Stimulated activated CD8-positive, alpha-beta memory T cell treated with anti-CD3 and anti-CD28 coated beads, Interleukin-7, amount 100 ng/mL, for 4 hours (primary cell): ENCODE results near the gene DESI1.
"Not testable (repeated sequence)": the region's sequence is repeated elsewhere in the genome, so short reads cannot be mapped to it uniquely, and the experiment has no call there.

Experiments used
- DNase-seq, 2 donors: peaks; one replicate each; pipeline ENCODE4 v3.0.0-alpha.2; 2020; ENCODE audit warnings: low read depth in 2 of 2

DESI1 gene

GRCh38 chr22:41585898-41586297 lies 34.9 kb downstream of the DESI1 start:
- DNase-seq = no peak

- DNase-seq = no peak
These were observed 36.0 kb downstream of the DESI1 start for GRCh38 chr22:41584881-41585280.

GRCh38 chr22:41582694-41583093 lies 38.1 kb downstream of the DESI1 start:
- no peak for DNase-seq

- DNase-seq = no peak
These were observed 40.9 kb downstream of the DESI1 start for GRCh38 chr22:41579997-41580355.

- DNase-seq = no peak
These were observed 41.4 kb downstream of the DESI1 start for GRCh38 chr22:41579297-41579996.

- DNase-seq = no peak
These were observed 42.0 kb downstream of the DESI1 start for GRCh38 chr22:41578818-41579217.

- DNase-seq = no peak
These were observed 42.7 kb downstream of the DESI1 start for GRCh38 chr22:41578114-41578513.

GRCh38 chr22:41576877-41577276 lies 44.0 kb downstream of the DESI1 start:
- DNase-seq = no peak

- no peak for DNase-seq
These were observed 45.3 kb downstream of the DESI1 start for GRCh38 chr22:41575533-41575932.

GRCh38 chr22:41574847-41575381 lies 45.9 kb downstream of the DESI1 start:
- DNase-seq = no peak

GRCh38 chr22:41573677-41574076 lies 47.2 kb downstream of the DESI1 start:
- no peak for DNase-seq

- DNase-seq = not testable (repeated sequence)
These were observed 48.5 kb downstream of the DESI1 start for GRCh38 chr22:41572305-41572704.

- no peak for DNase-seq
These were observed 49.1 kb downstream of the DESI1 start for GRCh38 chr22:41571786-41572185.

- DNase-seq = no peak
These were observed 50.6 kb downstream of the DESI1 start for GRCh38 chr22:41570221-41570620.

GRCh38 chr22:41568811-41569210 lies 52.0 kb downstream of the DESI1 start:
- DNase-seq = no peak

GRCh38 chr22:41567512-41567768 lies 53.4 kb downstream of the DESI1 start:
- no peak for DNase-seq

- no peak for DNase-seq
These were observed 55.3 kb downstream of the DESI1 start for GRCh38 chr22:41565403-41566054.

- DNase-seq = no peak
These were observed 56.3 kb downstream of the DESI1 start for GRCh38 chr22:41564563-41564962.

GRCh38 chr22:41563051-41563711 lies 57.7 kb downstream of the DESI1 start:
- no peak for DNase-seq

GRCh38 chr22:41562461-41562860 lies 58.4 kb downstream of the DESI1 start:
- no peak for DNase-seq

GRCh38 chr22:41561788-41562187 lies 59.1 kb downstream of the DESI1 start:
- DNase-seq = no peak

GRCh38 chr22:41561335-41561734 lies 59.5 kb downstream of the DESI1 start:
- no peak for DNase-seq

GRCh38 chr22:41560095-41560471 lies 60.8 kb downstream of the DESI1 start:
- no peak for DNase-seq
